K562 (cell line): ENCODE results near the gene CCDC28B. TPM values are rescaled to one million over a fixed set of nuclear protein-coding genes. Genes with fewer than 3 reads are reported as not detected.

Experiments used
- CBFA2T3 ChIP-seq: fragments of 450-650 bp; IDR thresholded peaks from 2 replicates; pipeline ENCODE4 v1.6.1; 2017
- CREM ChIP-seq: IDR thresholded peaks from 2 replicates; pipeline ENCODE4 v1.6.1; 2014; ENCODE audit warnings: antibody characterized with exemption, low read depth
- CTCF ChIP-seq, 3 experiments: IDR thresholded peaks in 2 of 3; conservative IDR thresholded peaks in 1 of 3; 2 replicates each; pipeline ENCODE4 v1.5.1; 2011 to 2012; ENCODE audit warnings: low read length in 3 of 3, mild to moderate bottlenecking in 3 of 3, control low read depth in 2 of 3, improper control_type of control experiment in 1 of 3, inconsistent platforms in 1 of 3, low read depth in 1 of 3, mixed read lengths in 1 of 3, moderate library complexity in 1 of 3; ENCODE audit not compliant: insufficient read depth in 2 of 3
- JUND ChIP-seq, 2 experiments: IDR thresholded peaks; 2 replicates in 1 of 2; 3 replicates in 1 of 2; pipeline ENCODE4 v1.6.1; 2011; ENCODE audit warnings: borderline replicate concordance in 2 of 2, low read depth in 2 of 2, low read length in 2 of 2, improper control_type of control experiment in 1 of 2, missing biosample characterization in 1 of 2, missing genetic modification characterization in 1 of 2, missing genetic modification reagents in 1 of 2
- KDM4B ChIP-seq, 2 experiments: fragments of 450-650 bp in 1 of 2; sonication (generic) in 1 of 2; IDR thresholded peaks; 2 replicates each; pipeline ENCODE4 v1.6.1; 2016 to 2017; ENCODE audit warnings: borderline replicate concordance in 2 of 2, antibody characterized with exemption in 1 of 2, low read depth in 1 of 2, mild to moderate bottlenecking in 1 of 2
- LCOR ChIP-seq: sonication (generic); formaldehyde crosslinking; IDR thresholded peaks from 2 replicates; pipeline ENCODE4 v1.8.0; 2022; ENCODE audit warnings: mild to moderate bottlenecking, missing genetic modification reagents
- NCOA2 ChIP-seq, 2 experiments: fragments of 450-650 bp; IDR thresholded peaks; 2 replicates each; pipeline ENCODE4 v1.6.1; 2018; ENCODE audit warnings: mild to moderate bottlenecking in 2 of 2, moderate library complexity in 1 of 2; ENCODE audit not compliant: partially characterized antibody in 2 of 2
- NKRF ChIP-seq: fragments of 450-650 bp; IDR thresholded peaks from 2 replicates; pipeline ENCODE4 v1.6.1; 2016; ENCODE audit warnings: borderline replicate concordance
- RCOR1 ChIP-seq, 2 experiments: IDR thresholded peaks; 2 replicates each; pipeline ENCODE4 v1.6.1; 2012; ENCODE audit warnings: low read depth in 2 of 2, low read length in 2 of 2, borderline replicate concordance in 1 of 2, improper control_type of control experiment in 1 of 2
- polyA plus RNA-seq, 8 experiments: library from polyadenylated mRNA; depleted of rRNA in 4 of 8; stranded (reverse) in 5 of 8; unstranded in 3 of 8; fragments of >200 nt; fragmentation: Nextera tagmentation in 2 of 8; fragmentation: Illumina TruSeq in 1 of 8; extraction: Ambion mirVana in 2 of 8; extraction: Trizol in 1 of 8; gene quantifications; 2 replicates each; pipeline versions ENCODE4 v1.2.1 to v1.2.3, GENCODE V29; 2011 to 2014; ENCODE audit warnings: inconsistent platforms in 1 of 8, missing spikeins in 1 of 8
- total RNA-seq, 7 experiments: library from RNA; depleted of rRNA in 6 of 7; stranded (reverse); fragments of >200 nt in 6 of 7; fragmentation: Illumina TruSeq in 2 of 7; extraction: Trizol in 2 of 7; gene quantifications; 2 replicates each; pipeline versions ENCODE4 v1.2.1 to v1.2.3, GENCODE V29; 2011 to 2021; ENCODE audit warnings: low replicate concordance in 1 of 7
- TF ChIP-seq, protein P1 (sequence below), 3 experiments: fragments of 200-800 bp in 1 of 3; sonication (Bioruptor generic) in 1 of 3; sonication (generic) in 1 of 3; formaldehyde crosslinking in 1 of 3; IDR thresholded peaks; 2 replicates each; pipeline versions ENCODE4 v1.6.1 to v1.8.0; 2016 to 2022; ENCODE audit warnings: mild to moderate bottlenecking in 2 of 3, missing compliant biosample characterization in 2 of 3, missing genetic modification characterization in 2 of 3, missing genetic modification reagents in 1 of 3

The CCDC28B gene
- total and polyA plus RNA-seq, 9 of the 15 experiments (the other 6 are each of a cell fraction or from before 2014, with no cell fraction given): 5.7 to 54.5 (median 31.7) TPM

- TF ChIP-seq NKRF: peak; percentile 51; the same call in 1 of the 2 replicates
- TF ChIP-seq, protein P1, sequence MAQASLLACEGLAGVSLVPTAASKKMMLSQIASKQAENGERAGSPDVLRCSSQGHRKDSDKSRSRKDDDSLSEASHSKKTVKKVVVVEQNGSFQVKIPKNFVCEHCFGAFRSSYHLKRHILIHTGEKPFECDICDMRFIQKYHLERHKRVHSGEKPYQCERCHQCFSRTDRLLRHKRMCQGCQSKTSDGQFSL (CRISPR knock-in tag; IDR thresholded peaks at IDR 0.05): peak; percentile 44; the same call in 1 of the 2 replicates
- TF ChIP-seq, protein P1 (tag; IDR thresholded peaks at IDR 0.05): peak in 1 of 2 experiments; percentile 42; a peak in 1 of 4 replicates
- peak; percentile 15; the same call in 1 of the 2 replicates for TF ChIP-seq JUND (IDR thresholded peaks at IDR 0.05; ENCODE audit: borderline replicate concordance, low read depth, low read length)
- TF ChIP-seq JUND (tag; IDR thresholded peaks at IDR 0.05; ENCODE audit: borderline replicate concordance, low read depth, low read length): no peak
- TF ChIP-seq NCOA2 (IDR thresholded peaks at IDR 0.05; ENCODE audit: partially characterized antibody in 2 of 2): no peak
- 0 out of 2 replicates have a peak, but pooled peaks have one; percentile 47 for TF ChIP-seq LCOR (CRISPR knock-in tag)
- 0 out of 2 replicates have a peak, but pooled peaks have one; percentile 17 for TF ChIP-seq CREM
- 0 out of 4 replicates have a peak, but pooled peaks of 1 of the 2 experiments have one; percentile 16 for TF ChIP-seq RCOR1 (IDR thresholded peaks at IDR 0.05; ENCODE audit: borderline replicate concordance in 1 of 2, low read depth in 2 of 2, low read length in 2 of 2)
- TF ChIP-seq KDM4B (IDR thresholded peaks at IDR 0.05; ENCODE audit: borderline replicate concordance in 2 of 2, low read depth in 1 of 2): peak in 1 of 2 experiments; percentile 24; a peak in 1 of 4 replicates
- TF ChIP-seq CBFA2T3: no peak
- TF ChIP-seq CTCF (IDR thresholded peaks at IDR 0.05 in 2 of 3, conservative IDR thresholded peaks at IDR 0.05 in 1 of 3; ENCODE audit: insufficient read depth in 2 of 3, low read depth in 1 of 3, low read length in 3 of 3): peak in 1 of 3 experiments; percentile 50; a peak in 3 of 6 replicates
- TF ChIP-seq, all 486 proteins: peak for 66
These were observed 838 bp downstream of the CCDC28B start (continued) for GRCh38 chr1:32201011-32201855.
